GM20431 (cell line): ENCODE measurements around the gene HOXC12.

Experiments used
- in situ Hi-C: fragments of 300-500 bp; cut with MseI, MboI; formaldehyde crosslinking; loops from one replicate; pipeline ENCODE4 v1.15.0; 2020; ENCODE audit warnings: low sequenced_read_pairs; ENCODE audit not compliant: unreplicated experiment

The HOXC12 gene

GRCh38 chr12:54002915-54003389, 48.2 kb downstream of the HOXC12 start:
- in situ Hi-C loops, result loop anchor here (25.0 kb wide), 1 partner anchor 359 kb away; the partner anchor contains the start of gene GPR84

GRCh38 chr12:54003625-54004024, 48.9 kb downstream of the HOXC12 start:
- in situ Hi-C loops, result loop anchor here (25.0 kb wide), 1 partner anchor 359 kb away; the partner anchor contains the start of gene GPR84

- in situ Hi-C loops, result loop anchor here (25.0 kb wide), 1 partner anchor 358 kb away; the partner anchor contains the start of gene GPR84
These were observed 49.5 kb downstream of the HOXC12 start for GRCh38 chr12:54004063-54004840.

- in situ Hi-C loops, result loop anchor here (25.0 kb wide), 1 partner anchor 357 kb away; the partner anchor contains the start of gene GPR84
These were observed 50.3 kb downstream of the HOXC12 start for GRCh38 chr12:54004841-54005530.

- in situ Hi-C loops, result loop anchor here (25.0 kb wide), 1 partner anchor 357 kb away; the partner anchor contains the start of gene GPR84
These were observed 50.8 kb downstream of the HOXC12 start for GRCh38 chr12:54005531-54005852.

GRCh38 chr12:54005853-54006558, 51.3 kb downstream of the HOXC12 start:
- in situ Hi-C loops, result loop anchor here (25.0 kb wide), 1 partner anchor 356 kb away; the partner anchor contains the start of gene GPR84

- in situ Hi-C loops, result loop anchor here (25.0 kb wide), 1 partner anchor 356 kb away; the partner anchor contains the start of gene GPR84
These were observed 52.0 kb downstream of the HOXC12 start for GRCh38 chr12:54006559-54007220.

GRCh38 chr12:54007538-54008259, 53.0 kb downstream of the HOXC12 start:
- in situ Hi-C loops, result loop anchor here (25.0 kb wide), 1 partner anchor 355 kb away; the partner anchor contains the start of gene GPR84

GRCh38 chr12:54008260-54008552, 53.5 kb downstream of the HOXC12 start:
- in situ Hi-C loops, result loop anchor here (25.0 kb wide), 1 partner anchor 354 kb away; the partner anchor contains the start of gene GPR84
